NOMO-1 treated with dmso at 0.1 percent for 144 hours (cell line): ENCODE results near the gene POU2AF2.
"Not testable (repeated sequence)": the region's sequence is repeated elsewhere in the genome, so short reads cannot be mapped to it uniquely, and the experiment has no call there.

Source experiments
- DNase-seq: peaks from one replicate; lab custom pipeline; 2025; ENCODE audit not compliant: unreplicated experiment; lab: John Stamatoyannopoulos, UW

POU2AF2 gene

DNA sequence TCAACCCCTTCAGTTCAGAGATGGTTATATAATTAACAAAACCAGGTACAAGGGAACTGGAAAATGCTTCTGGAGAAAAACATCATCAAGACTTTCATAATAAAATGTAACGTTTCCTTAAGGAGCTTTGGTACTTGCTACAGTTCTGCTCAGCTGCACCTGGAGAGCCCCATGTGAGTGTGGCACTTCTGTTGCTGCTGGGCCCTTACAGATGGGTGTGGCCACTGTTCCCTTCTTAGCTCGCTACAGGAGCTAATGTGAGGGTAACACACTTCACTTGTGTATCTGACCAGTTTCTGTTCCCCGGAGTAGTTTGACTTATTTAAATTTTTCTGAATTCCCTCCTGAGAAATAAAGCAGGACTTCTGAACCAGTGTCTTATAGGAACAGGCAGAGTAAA lies 56.8 kb downstream of the POU2AF2 start:
- no peak for DNase-seq

- no peak for DNase-seq
Observed at GRCh38 chr11:111303461-111303860, 57.9 kb downstream of the POU2AF2 start.

GRCh38 chr11:111305162-111305802 lies 59.8 kb downstream of the POU2AF2 start:
- DNase-seq = no peak

DNA sequence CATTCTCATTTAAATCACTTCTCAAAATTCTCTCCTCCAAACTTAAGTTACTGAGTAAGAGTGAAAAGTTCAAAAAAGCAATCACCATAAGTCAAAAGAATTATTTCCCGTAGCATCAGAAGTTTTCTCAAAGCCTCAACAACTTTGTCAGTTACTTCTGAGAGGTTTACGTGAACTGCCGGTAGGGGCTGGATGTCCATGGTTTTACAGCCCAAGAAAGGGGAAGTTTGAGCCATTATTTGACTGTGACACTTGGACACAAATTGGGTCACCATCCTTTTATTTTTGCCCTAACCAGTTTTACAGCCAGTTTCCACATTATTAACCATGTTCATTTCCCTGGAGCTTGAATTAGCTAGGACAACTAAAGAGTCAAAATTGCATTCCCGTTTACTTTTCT lies 60.4 kb downstream of the POU2AF2 start:
- peak; percentile 13 for DNase-seq

DNA sequence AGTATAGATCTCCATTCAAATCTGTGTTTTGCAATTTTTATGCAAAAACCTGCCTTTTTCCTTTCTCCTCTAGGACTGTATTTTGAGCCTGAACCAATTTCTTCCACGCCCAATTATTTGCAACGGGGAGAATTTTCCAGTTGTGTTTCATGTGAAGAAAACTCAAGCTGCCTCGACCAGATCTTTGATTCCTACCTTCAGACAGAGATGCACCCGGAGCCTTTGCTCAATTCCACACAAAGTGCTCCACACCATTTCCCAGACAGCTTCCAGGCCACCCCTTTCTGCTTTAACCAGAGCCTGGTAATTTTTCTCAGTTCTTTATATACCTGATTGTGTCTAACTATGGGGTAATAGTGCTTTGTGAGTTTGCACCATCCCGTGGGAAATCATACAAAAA lies 60.8 kb downstream of the POU2AF2 start:
- DNase-seq = no peak

DNA sequence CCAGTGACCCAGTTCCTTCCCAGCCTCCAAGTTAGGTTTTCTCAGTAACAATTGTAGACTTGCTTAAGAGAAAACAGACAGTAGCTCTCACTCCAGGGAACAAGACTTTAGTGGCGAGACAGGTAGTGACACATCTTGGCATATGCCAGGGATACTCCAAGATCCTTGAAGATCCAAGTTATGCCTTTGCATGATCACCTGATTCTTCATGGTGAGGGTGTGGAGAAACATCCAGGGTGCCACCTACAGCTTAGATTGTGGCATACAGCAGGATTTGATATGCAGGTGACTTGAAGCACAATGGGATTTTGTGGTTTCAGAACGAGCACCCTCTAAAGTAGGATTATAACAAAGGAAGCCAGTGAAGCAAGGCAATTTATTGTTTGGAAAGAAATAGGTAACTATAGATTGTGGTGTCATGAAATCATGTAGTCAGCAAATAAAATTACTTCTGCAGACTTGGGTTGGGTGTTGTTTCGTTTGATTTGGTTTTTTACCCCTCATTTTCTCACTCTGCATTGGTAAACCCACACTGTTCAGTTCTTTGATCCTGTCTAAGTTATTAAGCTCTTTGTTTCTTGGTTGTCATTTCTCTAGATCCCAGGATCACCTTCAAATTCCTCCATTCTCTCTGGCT lies 62.1 kb downstream of the POU2AF2 start:
- DNase-seq = no peak

DNA sequence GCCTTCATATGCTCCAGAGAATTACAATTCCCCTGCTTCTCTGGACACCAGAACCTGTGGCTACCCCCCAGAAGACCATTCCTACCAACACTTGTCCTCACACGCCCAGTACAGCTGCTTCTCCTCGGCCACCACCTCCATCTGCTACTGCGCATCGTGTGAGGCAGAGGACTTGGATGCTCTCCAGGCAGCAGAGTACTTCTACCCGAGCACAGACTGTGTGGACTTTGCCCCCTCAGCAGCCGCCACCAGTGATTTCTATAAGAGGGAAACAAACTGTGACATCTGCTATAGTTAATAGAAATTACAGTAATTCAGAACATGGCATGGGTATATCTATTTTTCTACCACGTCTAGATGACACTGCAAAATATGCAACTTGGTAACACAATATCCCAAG lies 62.6 kb downstream of the POU2AF2 start:
- DNase-seq = no peak

DNA sequence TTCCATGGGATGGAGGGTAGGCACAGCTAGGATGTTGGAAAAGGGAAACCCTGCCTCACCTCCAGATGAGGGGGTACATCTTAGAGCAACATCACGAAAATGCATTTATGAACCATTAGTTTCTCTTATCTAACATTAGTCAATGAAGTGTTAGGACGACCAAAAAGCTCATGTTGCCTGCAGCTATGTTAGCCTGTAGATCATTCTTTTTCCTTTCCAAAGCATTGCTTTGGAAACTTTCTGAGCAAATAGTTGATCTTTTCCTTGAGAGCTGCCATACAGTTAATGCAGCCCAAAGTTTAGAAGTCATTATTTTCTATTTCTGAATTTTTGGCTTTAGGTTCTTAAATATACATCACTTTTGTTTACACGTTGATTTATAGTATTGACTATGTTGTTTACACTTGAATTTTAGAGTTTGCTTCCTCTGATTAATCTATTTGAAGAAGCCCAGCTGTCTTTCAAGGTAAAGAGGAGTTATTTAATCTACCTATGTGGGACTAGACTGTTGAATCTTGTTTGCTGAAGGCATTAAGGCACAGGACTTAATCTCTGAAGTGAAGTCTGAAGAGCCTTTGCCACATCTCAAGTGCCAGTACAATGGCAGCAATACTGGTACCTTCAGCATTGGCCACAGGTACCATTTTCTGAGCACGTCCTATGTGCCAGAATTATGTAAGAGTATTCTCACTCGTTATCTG lies 63.8 kb downstream of the POU2AF2 start:
- DNase-seq = no peak

- DNase-seq = no peak
Observed at GRCh38 chr11:111310088-111310487, 64.6 kb downstream of the POU2AF2 start.

DNA sequence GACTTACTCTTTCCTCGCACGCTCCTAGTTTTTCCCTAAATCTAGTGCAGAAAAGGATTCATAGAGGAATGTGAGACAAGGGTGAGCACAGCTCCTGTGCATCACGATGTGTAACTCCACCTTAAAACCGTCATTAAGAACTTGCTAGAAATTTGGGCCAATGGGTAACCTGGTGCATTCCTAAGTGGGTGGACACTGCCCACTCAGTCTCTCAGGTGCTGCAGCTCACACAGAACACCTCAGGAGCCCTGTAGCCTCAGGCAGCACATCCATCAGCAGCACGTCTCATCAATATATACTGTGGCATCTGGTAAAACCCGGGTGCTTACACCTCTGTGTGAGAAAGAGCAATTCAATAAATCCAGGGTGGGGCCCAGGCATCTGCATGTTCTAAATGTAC lies 65.2 kb downstream of the POU2AF2 start:
- DNase-seq = no peak

DNA sequence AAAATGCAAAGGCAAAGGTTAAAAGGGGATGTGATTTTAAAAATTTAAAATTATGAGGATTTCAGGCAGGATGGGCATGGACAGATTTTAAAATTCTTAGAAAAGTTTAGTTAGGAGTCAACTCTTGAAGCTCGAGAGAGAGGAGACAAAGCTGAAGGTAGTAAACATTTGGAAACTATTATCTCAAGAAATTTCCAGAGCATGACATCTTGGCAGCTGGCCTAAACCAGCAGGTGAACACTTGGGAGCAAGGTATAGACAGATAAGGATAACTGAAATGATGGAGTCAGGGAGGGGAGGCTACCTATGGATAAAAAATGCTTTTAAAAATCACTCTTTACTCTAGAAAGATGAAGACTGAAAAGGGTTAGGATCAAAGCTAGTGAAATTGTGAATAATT lies 66.6 kb downstream of the POU2AF2 start:
- no peak for DNase-seq

- no peak for DNase-seq
Observed at GRCh38 chr11:111319296-111319695, 73.8 kb downstream of the POU2AF2 start.

GRCh38 chr11:111320199-111320598 lies 74.7 kb downstream of the POU2AF2 start:
- not testable (repeated sequence) for DNase-seq

- no peak for DNase-seq
Observed at GRCh38 chr11:111320728-111321568, 75.4 kb downstream of the POU2AF2 start.

- no peak for DNase-seq
Observed at GRCh38 chr11:111322534-111322933, 77.0 kb downstream of the POU2AF2 start.

DNA sequence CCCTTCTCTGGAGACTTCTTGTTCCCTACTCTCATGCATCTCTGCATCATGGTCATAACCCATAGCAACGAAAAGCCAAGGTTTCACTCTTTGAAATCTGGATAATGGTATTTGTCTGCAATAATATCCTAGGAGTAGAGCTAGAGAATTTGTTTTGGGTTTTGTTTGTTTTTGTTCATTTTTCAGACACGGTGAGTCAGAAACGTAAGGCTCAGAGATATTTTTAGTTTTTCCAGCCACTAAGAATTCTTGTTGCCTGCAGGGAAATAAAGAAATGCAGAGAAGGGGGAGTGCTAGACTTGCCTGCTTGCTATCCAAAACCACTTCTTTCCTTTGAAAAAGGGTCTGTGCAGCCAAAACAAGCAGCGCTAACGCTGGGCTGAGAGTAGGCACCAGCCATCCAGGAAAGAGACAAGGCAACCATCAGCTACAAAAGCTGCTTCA lies 78.8 kb downstream of the POU2AF2 start:
- no peak for DNase-seq

DNA sequence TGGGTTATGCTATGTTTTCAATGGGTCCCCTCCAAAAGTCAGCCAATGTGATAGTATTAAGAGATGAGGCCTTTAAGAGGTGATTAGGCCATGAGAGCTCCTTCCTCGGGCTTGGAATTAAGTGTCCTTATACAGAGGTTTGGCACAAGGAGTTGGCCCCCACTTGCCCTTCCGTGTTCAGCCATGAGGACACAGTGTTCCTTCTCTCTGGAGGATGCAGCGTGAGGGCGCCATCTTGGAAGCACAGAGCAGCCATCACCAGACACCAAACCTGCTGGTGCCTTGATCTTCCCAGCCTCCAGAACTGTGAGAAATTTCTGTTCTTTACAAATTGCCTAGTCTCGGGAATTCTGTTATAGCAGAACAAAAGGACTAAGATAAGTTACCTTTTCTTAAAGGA lies 79.7 kb downstream of the POU2AF2 start:
- DNase-seq = no peak

GRCh38 chr11:111326824-111327223 lies 81.3 kb downstream of the POU2AF2 start:
- DNase-seq = no peak

DNA sequence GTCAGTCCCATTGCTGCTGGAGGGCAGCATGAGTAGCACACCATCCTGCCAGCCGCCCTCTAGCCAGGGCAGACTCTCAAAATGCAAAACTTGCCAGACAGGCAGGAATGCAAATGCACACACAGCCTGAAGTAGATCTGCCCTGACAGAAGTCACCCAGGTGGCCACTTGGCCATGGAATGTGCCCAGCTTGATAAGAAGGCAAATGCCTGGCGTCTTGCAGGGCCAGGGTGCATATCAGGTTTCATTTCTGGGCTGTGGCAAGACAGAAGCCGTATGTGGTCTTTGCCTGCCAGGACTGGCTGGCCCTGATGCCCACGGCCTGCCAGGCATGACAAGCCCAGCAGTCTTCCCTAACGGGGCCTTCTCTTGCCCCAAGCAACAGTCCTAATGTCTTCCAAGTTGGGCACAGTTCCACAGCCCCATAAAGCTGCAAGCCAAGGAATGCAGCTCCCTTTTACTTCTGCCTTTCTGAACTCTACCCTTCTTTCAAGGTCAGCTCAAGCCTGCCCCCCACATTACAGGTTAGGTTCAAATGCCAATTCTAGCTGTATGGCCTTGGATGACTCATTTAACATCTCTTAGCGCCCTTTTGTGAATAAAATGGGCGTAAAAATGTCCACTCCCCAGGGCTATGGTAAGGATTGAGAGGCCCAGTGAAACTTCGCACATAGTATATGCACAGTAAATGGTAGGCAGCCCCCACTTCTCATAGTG lies 82.5 kb downstream of the POU2AF2 start:
- DNase-seq = no peak

DNA sequence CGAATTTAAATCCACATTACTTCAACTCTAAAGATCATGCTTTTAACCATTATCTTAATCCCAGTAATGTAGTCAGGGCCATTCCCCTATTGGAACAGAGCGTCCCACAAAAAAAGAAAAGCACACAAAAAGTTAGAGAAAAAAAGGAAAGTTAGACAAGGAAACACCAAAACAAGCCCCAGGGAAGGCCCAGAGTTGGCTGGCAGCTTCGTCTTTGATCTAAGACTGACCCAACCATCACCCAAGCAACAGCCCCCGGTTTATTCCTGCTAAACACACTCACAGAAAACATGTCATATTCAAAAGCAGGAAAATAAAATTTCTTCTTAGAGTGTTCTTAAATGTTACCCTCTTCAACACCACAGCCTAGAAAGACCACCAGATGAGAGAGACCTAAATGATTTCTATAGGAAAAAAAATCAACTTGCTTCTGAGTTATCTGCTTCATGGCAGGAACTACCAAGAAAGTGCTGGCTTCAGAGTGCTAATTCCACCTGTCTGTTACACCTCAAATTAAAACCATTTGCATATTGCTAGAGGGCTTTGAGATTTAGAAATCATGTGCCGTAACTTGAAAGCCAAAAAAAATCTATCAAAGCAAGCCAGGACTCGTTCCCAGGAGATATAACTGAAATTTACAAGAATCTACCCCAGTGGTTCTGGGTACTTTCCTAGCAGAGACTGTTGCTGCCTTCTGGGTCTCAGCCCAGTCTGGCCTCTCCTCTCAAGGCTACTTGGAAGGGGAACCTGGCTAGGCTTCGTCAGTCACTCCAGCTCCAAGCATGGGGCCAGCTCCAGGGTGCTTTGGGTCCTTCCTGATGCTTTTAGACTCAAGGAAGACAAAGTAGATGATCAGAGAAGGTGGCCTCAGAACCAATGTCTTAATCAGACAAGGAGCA lies 84.0 kb downstream of the POU2AF2 start:
- no peak for DNase-seq
